ENCODE data around the gene STOX2. TPM values are rescaled to one million over a fixed set of nuclear protein-coding genes. Genes with fewer than 3 reads are reported as not detected.

Gene STOX2
- total RNA-seq, 1 donor from 2014 or later: 4.4 TPM

DNA sequence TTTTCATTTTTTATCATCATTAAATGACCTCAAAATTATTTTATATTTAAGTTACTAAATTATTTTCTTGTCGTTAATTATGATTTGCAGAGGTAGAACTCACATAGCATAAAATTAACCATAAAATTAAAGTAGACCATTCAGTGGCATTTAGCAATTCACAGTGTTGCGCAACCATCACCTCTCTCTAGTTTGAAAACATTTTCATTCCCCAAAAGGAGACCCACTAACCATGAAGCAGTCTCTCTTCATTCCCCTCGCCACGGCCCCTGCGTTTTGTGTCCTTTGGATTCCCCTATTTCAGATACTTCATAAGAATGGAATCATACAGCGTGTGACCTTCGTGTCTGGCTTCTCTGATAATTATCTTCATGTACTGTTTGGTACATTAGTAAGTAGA lies 157.7 kb downstream of the STOX2 start:
- H3K27me3 ChIP-seq (ENCODE audit: control insufficient read depth, insufficient read depth, low read length): no peaks in the 10 kb centered on the region
- DNase-seq (ENCODE audit: low read depth): no peak
- TF ChIP-seq, protein P1, sequence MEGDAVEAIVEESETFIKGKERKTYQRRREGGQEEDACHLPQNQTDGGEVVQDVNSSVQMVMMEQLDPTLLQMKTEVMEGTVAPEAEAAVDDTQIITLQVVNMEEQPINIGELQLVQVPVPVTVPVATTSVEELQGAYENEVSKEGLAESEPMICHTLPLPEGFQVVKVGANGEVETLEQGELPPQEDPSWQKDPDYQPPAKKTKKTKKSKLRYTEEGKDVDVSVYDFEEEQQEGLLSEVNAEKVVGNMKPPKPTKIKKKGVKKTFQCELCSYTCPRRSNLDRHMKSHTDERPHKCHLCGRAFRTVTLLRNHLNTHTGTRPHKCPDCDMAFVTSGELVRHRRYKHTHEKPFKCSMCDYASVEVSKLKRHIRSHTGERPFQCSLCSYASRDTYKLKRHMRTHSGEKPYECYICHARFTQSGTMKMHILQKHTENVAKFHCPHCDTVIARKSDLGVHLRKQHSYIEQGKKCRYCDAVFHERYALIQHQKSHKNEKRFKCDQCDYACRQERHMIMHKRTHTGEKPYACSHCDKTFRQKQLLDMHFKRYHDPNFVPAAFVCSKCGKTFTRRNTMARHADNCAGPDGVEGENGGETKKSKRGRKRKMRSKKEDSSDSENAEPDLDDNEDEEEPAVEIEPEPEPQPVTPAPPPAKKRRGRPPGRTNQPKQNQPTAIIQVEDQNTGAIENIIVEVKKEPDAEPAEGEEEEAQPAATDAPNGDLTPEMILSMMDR (IDR thresholded peaks at IDR 0.05; ENCODE audit: insufficient read depth, low read length, poor library complexity, severe bottlenecking): no peak
- H3K36me3 ChIP-seq (ENCODE audit: control insufficient read depth, insufficient read depth, low read length): no peaks in the 10 kb centered on the region
- H3K4me3 ChIP-seq (ENCODE audit: low read depth, low read length): no peak overlapping the region

DNA sequence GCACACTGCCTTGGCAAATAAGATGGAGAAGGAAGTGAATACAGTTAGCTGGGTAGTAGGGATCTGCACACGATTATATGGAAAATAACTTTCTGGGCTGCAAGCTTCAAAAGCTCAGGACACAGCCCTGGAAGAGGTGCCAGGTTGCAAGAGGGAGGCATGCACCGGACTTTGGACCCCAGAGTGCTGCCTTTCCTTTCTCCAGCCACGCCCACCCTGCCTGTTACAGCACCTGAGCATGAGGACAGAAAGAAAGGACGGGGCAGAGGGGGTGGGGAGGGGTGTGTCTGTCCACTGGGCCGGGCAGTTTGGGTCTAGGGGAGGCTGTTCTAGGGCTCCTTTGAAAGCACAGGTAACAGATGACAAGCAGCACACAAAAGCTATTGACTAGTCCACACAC lies 159.8 kb downstream of the STOX2 start:
- Histone ChIP-seq H3K27me3 (ENCODE audit: control insufficient read depth, insufficient read depth, low read length) (no peaks in the 10 kb centered on the region), H3K4me3 (ENCODE audit: low read depth, low read length) (no peak overlapping the region), H3K36me3 (ENCODE audit: control insufficient read depth, insufficient read depth, low read length) (no peaks in the 10 kb centered on the region)
- TF ChIP-seq, protein P1 (IDR thresholded peaks at IDR 0.05; ENCODE audit: insufficient read depth, low read length, poor library complexity, severe bottlenecking): no peak
- DNase-seq (ENCODE audit: low read depth): no peak

DNA sequence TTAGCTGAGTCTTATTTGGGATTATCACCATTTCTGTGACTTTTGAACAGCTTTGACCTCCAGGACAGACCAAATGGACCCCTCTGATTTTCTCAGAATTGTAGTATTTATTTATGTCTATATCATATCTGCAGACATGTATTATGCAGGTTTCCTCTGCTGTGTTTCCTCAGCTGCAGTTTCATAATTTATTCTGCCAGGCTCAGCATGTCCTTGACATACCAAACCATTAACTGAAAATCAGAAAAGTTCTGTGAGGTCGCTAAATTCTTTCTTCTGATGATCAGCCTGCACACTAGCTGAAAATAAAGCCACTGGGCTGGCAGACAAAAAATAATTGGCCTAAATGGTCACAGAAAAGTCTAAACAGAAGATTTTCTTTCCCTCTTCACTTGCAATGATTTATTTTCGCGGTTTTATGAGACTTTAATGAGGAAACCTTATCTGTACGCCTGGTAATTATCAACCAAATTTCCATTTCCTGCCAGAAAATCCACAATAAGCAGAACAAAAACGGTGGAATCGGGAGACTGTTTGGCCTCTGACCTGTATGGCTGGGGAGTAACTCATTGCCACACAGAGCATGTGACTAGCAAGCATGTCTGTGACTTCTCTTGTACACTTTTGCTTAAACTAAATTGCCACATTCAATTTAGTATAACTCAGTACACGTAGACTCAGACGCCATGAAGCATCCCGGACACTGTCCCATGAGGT lies 161.6 kb downstream of the STOX2 start:
- TF ChIP-seq, protein P1 (IDR thresholded peaks at IDR 0.05; ENCODE audit: insufficient read depth, low read length, poor library complexity, severe bottlenecking): no peak
- no peak for DNase-seq (ENCODE audit: low read depth)

DNA sequence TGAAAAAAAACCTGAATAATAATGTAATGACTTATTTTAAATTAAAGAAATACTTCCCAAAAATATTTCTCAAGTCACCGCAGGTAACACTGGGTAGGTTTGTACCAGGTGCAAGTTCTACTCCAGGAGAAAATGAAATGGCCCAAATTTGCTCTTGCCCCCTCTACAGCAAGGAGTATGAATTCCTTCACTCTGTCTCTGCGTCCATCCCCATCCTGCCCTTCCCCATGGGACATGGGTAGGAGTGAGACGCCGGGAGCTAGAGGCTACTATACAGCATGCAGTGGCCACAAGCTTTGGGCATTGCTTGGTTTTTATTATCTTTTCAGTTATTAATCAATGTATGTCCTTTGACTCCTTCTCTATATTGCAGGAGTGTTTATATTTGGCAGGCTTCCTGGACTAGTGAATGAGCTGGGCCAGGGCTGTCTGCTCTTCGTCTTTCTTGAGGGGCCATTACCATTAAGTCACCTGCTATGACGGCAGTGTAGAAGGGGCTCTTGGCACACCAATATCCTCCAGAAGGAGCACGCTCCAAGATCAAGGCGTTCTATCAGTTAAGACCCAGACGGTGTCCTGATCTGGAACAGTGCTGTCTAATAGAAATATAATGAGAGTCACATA lies 162.9 kb downstream of the STOX2 start:
- TF ChIP-seq, protein P1 (IDR thresholded peaks at IDR 0.05; ENCODE audit: insufficient read depth, low read length, poor library complexity, severe bottlenecking): no peak
- no peaks in the 10 kb centered on the region for H3K27me3 ChIP-seq (ENCODE audit: control insufficient read depth, insufficient read depth, low read length)
- no peaks in the 10 kb centered on the region for H3K36me3 ChIP-seq (ENCODE audit: control insufficient read depth, insufficient read depth, low read length)
- no peak for DNase-seq (ENCODE audit: low read depth)
- H3K4me3 ChIP-seq (ENCODE audit: low read depth, low read length): no peak overlapping the region

More for the DNA sequence above, 161.6 kb downstream of the STOX2 start:
- no peaks in the 10 kb centered on the region for H3K36me3 ChIP-seq (ENCODE audit: control insufficient read depth, insufficient read depth, low read length)
- H3K4me3 ChIP-seq (ENCODE audit: low read depth, low read length): no peak overlapping the region
- H3K27me3 ChIP-seq (ENCODE audit: control insufficient read depth, insufficient read depth, low read length): no peaks in the 10 kb centered on the region

Other genes starting within 250 kb of the STOX2 start
- 17.6 and 20.7 TPM in 2 replicates for gene RWDD4, start 246.1 kb upstream of the STOX2 start, total RNA-seq
- 30.3 and 39.1 TPM in 2 replicates for gene TRAPPC11, start 246.0 kb upstream of the STOX2 start, total RNA-seq